Activated naive CD8-positive, alpha-beta T cell (primary cell): Measurements from ENCODE around the gene PTPRG.

Source experiments
- H3K27ac Mint-ChIP-seq: one replicate; pipeline ENCODE4 v1.8.0; 2021; ENCODE audit warnings: mixed read lengths
- H3K27me3 Mint-ChIP-seq: one replicate; pipeline ENCODE4 v1.8.0; 2021; ENCODE audit warnings: mixed read lengths
- H3K36me3 Mint-ChIP-seq: one replicate; pipeline ENCODE4 v1.8.0; 2021; ENCODE audit warnings: mixed read lengths
- H3K4me1 Mint-ChIP-seq: one replicate; pipeline ENCODE4 v1.8.0; 2021; ENCODE audit warnings: low read depth, mixed read lengths
- H3K4me3 Mint-ChIP-seq: one replicate; pipeline ENCODE4 v1.8.0; 2021; ENCODE audit warnings: mild to moderate bottlenecking, mixed read lengths
- H3K9me3 Mint-ChIP-seq: one replicate; pipeline ENCODE4 v1.8.0; 2021; ENCODE audit warnings: low read depth, mixed read lengths

The PTPRG gene

GRCh38 chr3:62103531-62103930, 542.2 kb downstream of the PTPRG start:
- no peak overlapping the region for H3K27ac Mint-ChIP-seq
- peaks cover 1% of the 10 kb centered on the region for H3K9me3 Mint-ChIP-seq
- H3K4me1 Mint-ChIP-seq: no peaks in the 10 kb centered on the region
- H3K36me3 Mint-ChIP-seq: no peaks in the 10 kb centered on the region
- H3K27me3 Mint-ChIP-seq: peaks cover 5% of the 10 kb centered on the region
- H3K4me3 Mint-ChIP-seq: no peak overlapping the region

- Mint-ChIP-seq H3K4me1 (no peaks in the 10 kb centered on the region), H3K9me3 (peaks cover 6% of the 10 kb centered on the region), H3K27ac (no peak overlapping the region), H3K27me3 (peaks cover 2% of the 10 kb centered on the region), H3K4me3 (no peak overlapping the region), H3K36me3 (no peaks in the 10 kb centered on the region)
Observed at GRCh38 chr3:62109534-62109933, 548.2 kb downstream of the PTPRG start.

GRCh38 chr3:62110443-62111225, 549.3 kb downstream of the PTPRG start:
- peaks cover 6% of the 10 kb centered on the region for H3K9me3 Mint-ChIP-seq
- H3K27me3 Mint-ChIP-seq: peaks cover 2% of the 10 kb centered on the region
- no peaks in the 10 kb centered on the region for H3K4me1 Mint-ChIP-seq
- H3K36me3 Mint-ChIP-seq: no peaks in the 10 kb centered on the region
- no peak overlapping the region for H3K27ac Mint-ChIP-seq
- no peak overlapping the region for H3K4me3 Mint-ChIP-seq

GRCh38 chr3:62113092-62113491, 551.7 kb downstream of the PTPRG start:
- no peaks in the 10 kb centered on the region for H3K36me3 Mint-ChIP-seq
- H3K27ac Mint-ChIP-seq: no peak overlapping the region
- peaks cover 2% of the 10 kb centered on the region for H3K27me3 Mint-ChIP-seq
- no peak overlapping the region for H3K4me3 Mint-ChIP-seq
- H3K9me3 Mint-ChIP-seq: peaks cover 6% of the 10 kb centered on the region
- no peaks in the 10 kb centered on the region for H3K4me1 Mint-ChIP-seq

- Mint-ChIP-seq H3K27ac (no peak overlapping the region), H3K9me3 (no peaks in the 10 kb centered on the region), H3K4me1 (no peaks in the 10 kb centered on the region)
Observed at GRCh38 chr3:62114763-62115162, 553.4 kb downstream of the PTPRG start.

GRCh38 chr3:62117903-62118548, 556.7 kb downstream of the PTPRG start:
- no peak overlapping the region for H3K27ac Mint-ChIP-seq
- H3K36me3 Mint-ChIP-seq: no peaks in the 10 kb centered on the region
- no peaks in the 10 kb centered on the region for H3K27me3 Mint-ChIP-seq
- H3K4me3 Mint-ChIP-seq: no peak overlapping the region
- H3K4me1 Mint-ChIP-seq: no peaks in the 10 kb centered on the region
- no peaks in the 10 kb centered on the region for H3K9me3 Mint-ChIP-seq

More at GRCh38 chr3:62114763-62115162, 553.4 kb downstream of the PTPRG start:
- Mint-ChIP-seq H3K36me3 (no peaks in the 10 kb centered on the region), H3K4me3 (no peak overlapping the region), H3K27me3 (no peaks in the 10 kb centered on the region)

GRCh38 chr3:62119139-62119538, 557.8 kb downstream of the PTPRG start:
- no peaks in the 10 kb centered on the region for H3K9me3 Mint-ChIP-seq
- no peak overlapping the region for H3K4me3 Mint-ChIP-seq
- H3K4me1 Mint-ChIP-seq: no peaks in the 10 kb centered on the region
- H3K27ac Mint-ChIP-seq: no peak overlapping the region
- H3K36me3 Mint-ChIP-seq: no peaks in the 10 kb centered on the region
- no peaks in the 10 kb centered on the region for H3K27me3 Mint-ChIP-seq

GRCh38 chr3:62122819-62123218, 561.4 kb downstream of the PTPRG start:
- H3K4me1 Mint-ChIP-seq: no peaks in the 10 kb centered on the region
- peaks cover 5% of the 10 kb centered on the region for H3K27me3 Mint-ChIP-seq
- no peaks in the 10 kb centered on the region for H3K36me3 Mint-ChIP-seq
- no peak overlapping the region for H3K4me3 Mint-ChIP-seq
- H3K27ac Mint-ChIP-seq: no peak overlapping the region
- peaks cover 3% of the 10 kb centered on the region for H3K9me3 Mint-ChIP-seq

GRCh38 chr3:62125380-62125779, 564.0 kb downstream of the PTPRG start:
- Mint-ChIP-seq H3K27ac (no peak overlapping the region), H3K4me3 (no peak overlapping the region), H3K4me1 (no peaks in the 10 kb centered on the region), H3K27me3 (peaks cover 5% of the 10 kb centered on the region), H3K9me3 (peaks cover 3% of the 10 kb centered on the region), H3K36me3 (no peaks in the 10 kb centered on the region)

GRCh38 chr3:62127116-62127515, 565.7 kb downstream of the PTPRG start:
- no peaks in the 10 kb centered on the region for H3K36me3 Mint-ChIP-seq
- peaks cover 3% of the 10 kb centered on the region for H3K9me3 Mint-ChIP-seq
- no peak overlapping the region for H3K4me3 Mint-ChIP-seq
- H3K27me3 Mint-ChIP-seq: peaks cover 5% of the 10 kb centered on the region
- H3K4me1 Mint-ChIP-seq: no peaks in the 10 kb centered on the region
- no peak overlapping the region for H3K27ac Mint-ChIP-seq

- Mint-ChIP-seq H3K4me3 (no peak overlapping the region), H3K27me3 (peaks cover 7% of the 10 kb centered on the region), H3K4me1 (no peaks in the 10 kb centered on the region), H3K9me3 (peaks cover 3% of the 10 kb centered on the region), H3K36me3 (no peaks in the 10 kb centered on the region), H3K27ac (no peak overlapping the region)
Observed at GRCh38 chr3:62128051-62128450, 566.7 kb downstream of the PTPRG start.

- H3K27ac Mint-ChIP-seq: no peak overlapping the region
- peaks cover 3% of the 10 kb centered on the region for H3K9me3 Mint-ChIP-seq
- H3K36me3 Mint-ChIP-seq: no peaks in the 10 kb centered on the region
- peaks cover 7% of the 10 kb centered on the region for H3K27me3 Mint-ChIP-seq
- no peak overlapping the region for H3K4me3 Mint-ChIP-seq
- H3K4me1 Mint-ChIP-seq: no peaks in the 10 kb centered on the region
Observed at GRCh38 chr3:62128681-62129080, 567.3 kb downstream of the PTPRG start.

- Mint-ChIP-seq H3K4me1 (no peaks in the 10 kb centered on the region), H3K27ac (no peak overlapping the region), H3K4me3 (no peak overlapping the region), H3K9me3 (peaks cover 3% of the 10 kb centered on the region), H3K27me3 (peaks cover 8% of the 10 kb centered on the region), H3K36me3 (no peaks in the 10 kb centered on the region)
Observed at GRCh38 chr3:62131050-62131449, 569.7 kb downstream of the PTPRG start.

GRCh38 chr3:62131620-62132019, 570.2 kb downstream of the PTPRG start:
- Mint-ChIP-seq H3K4me1 (no peaks in the 10 kb centered on the region), H3K27ac (no peak overlapping the region), H3K27me3 (peaks cover 7% of the 10 kb centered on the region), H3K4me3 (no peak overlapping the region), H3K36me3 (no peaks in the 10 kb centered on the region), H3K9me3 (peaks cover 2% of the 10 kb centered on the region)

GRCh38 chr3:62132027-62132602, 570.7 kb downstream of the PTPRG start:
- H3K4me1 Mint-ChIP-seq: no peaks in the 10 kb centered on the region
- H3K4me3 Mint-ChIP-seq: no peak overlapping the region
- no peak overlapping the region for H3K27ac Mint-ChIP-seq
- no peaks in the 10 kb centered on the region for H3K36me3 Mint-ChIP-seq
- H3K27me3 Mint-ChIP-seq: peaks cover 6% of the 10 kb centered on the region
- no peaks in the 10 kb centered on the region for H3K9me3 Mint-ChIP-seq
